ENCODE data around the gene NAA25.
"Not testable (repeated sequence)": the region's sequence is repeated elsewhere in the genome, so short reads cannot be mapped to it uniquely, and the experiment has no call there.

Gene NAA25

DNA sequence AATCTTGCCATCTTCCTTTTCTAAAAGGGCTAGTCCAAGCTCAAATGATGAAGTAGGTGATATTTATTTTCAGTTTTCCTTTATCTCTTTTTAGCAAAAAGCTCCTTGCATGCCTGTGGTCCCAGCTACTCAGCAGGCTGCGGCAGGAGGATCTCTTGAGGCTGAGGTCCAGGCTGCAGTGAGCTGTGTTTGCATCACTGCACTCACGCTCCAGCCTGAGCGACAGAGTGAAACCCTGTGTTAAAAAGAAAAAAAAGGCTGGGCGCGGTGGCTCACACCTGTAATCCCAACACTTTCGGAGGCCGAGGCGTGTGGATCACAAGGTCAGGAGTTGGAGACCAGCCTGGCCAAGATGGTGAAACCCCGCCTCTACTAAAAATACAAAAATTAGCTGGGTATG is 100.6 kb downstream of the NAA25 start:
- DNase-seq: no peak

DNA sequence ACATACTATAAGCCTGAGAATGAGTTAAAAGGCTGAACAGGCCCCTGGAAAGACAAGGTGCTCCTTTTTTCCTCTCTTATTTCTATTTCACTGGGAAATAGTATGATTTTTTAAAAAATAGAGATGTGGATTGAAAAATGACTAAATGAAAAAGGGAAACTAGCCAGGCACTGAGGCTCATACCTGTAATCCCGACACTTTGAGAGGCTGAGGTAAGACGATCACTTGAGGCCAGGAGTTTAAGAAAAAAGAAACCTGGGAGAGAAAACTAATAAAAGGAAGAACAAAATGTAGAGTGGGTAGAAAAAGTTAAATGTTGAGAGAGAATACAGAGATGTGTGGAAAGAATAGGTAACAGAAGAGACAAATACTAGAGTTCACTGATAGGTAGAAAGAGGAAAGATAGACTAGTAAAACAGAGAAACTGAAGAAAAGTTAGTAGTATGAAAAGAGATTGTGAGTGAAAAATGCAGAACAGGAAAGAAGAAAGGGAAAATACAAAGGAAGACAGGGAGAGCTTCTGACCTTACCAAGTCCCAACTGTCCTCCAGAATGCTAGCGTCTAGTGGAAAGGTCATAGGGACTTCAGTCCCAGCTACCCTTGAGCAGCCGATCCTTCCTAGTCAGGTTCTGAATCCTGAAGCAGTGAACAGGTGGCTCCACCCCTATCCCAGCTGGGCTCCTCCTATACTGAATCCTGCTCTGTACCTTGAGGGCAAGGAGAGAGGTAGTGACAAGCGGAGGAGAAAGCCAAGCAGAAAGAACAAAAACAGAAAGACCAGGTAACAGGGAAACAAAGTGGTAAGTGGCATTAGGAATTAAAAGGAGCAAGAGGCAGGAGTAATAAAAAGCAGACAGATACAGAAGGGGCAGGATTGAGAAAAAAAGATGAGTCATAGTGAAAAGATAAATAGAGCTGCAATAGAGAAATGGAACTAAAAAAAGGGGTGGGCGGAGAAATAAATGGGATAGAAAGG is 102.9 kb downstream of the NAA25 start:
- DNase-seq: peak; percentile 36

DNA sequence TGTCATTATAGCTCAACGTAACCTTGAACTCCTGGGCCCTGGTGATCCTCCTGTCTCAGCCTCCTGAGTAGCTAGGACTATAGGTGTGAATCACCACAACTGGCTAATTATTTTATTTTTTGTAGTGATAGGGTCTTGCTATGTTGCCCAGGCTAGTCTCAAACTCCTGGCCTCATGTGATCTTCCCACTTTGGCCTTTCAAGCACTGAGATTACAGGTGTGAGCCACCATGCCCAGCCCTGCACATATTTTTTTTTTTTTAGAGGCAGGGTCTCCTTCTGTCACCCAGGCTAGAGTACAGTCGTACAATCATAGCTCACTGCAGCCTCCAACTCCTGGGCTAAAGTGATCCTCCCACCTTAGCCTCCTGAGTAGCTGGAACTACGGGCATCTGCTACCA is 104.5 kb downstream of the NAA25 start:
- DNase-seq: no peak

DNA sequence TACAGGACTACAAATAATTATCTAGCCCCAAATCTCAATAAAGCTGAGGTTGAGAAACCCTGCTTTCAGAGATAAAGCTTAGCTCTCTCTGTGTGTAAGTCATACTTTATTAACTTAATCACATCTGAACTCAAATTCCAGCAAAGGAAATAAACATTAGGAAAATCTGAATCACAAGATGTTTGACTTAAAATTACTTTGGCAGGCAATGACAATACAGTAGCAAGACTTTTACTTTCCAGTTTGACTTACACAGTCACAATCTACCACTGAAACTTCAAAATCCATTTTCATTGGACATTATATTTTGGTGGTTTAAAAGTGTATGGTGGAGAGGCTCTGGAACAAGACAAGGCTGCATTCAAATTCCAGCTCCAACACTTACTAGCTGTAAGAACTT is 107.0 kb downstream of the NAA25 start:
- DNase-seq: no peak

DNA sequence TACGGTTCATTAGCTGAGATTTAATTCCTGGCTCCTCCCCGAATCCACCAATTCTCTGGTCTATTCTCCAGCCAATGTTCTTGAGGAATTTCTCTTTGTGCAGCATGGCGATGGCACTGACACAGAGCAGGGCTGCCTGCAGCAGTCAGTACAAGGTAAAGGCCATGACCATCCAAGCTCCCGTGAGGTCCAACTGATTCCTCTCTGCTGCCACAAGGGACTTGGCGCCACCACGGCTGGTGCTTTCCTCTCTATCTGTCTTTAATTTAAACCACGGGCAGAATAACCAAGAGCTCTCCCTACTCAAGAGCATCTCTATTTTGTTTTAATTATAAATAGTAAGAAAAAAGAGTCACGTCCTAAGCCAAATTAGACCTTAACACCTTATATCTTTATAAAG is 107.8 kb downstream of the NAA25 start:
- DNase-seq: no peak

DNA sequence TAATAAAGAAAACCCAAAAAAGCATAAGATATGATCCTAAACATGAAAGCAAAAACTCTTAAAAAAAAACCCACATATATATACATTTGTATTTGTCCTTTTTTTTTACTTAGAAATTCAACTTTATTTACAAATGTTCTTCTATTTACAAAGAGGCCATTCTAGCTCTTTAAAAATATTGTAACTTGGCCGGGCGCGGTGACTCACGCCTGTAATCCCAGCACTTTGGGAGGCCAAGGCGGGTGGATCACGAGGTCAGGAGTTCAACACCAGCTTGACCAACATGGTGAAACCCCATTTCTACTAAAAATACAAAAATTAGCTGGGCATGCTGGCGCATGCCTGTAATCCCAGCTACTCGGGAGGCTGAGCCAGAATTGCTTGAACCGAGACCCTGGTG is 109.5 kb downstream of the NAA25 start:
- DNase-seq: not testable (repeated sequence)

DNA sequence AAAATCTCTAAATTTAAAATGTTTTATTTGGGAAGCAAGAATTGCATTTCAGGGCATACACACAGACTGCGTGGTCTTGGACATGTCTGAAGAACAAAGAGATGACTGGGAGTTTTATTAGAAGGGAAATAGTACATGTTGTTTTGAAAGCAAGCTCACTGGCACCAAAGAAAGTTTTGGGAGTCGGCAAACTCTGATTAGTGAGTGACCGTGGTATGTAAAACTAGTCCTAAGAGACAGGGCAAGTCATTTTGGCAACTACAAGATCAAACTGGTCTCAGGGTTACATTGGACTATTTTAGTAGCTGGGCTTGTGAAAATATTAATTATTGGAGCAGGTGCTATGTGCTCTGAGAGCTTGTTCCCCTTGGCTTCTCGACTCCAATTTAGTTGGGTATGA is 110.6 kb downstream of the NAA25 start:
- DNase-seq: no peak

DNA sequence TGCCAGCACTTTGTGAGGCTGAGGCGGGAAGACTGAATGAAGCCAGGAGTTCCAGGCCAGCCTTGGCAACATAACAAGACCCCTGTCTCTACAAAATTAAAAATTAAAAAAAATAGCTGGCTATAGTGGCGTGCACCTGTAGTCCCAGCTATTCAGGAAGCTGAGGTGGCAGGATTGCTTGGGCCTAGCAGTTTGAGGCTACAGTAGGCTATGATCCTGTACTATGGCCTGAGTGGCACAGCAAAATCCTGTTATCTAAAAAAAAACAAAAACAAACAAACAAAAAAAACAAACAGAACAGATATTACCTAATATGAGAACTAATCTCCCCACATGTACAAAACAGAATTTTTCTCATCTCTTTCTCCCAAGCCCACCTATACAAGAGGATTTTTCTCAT is 111.3 kb downstream of the NAA25 start:
- DNase-seq: no peak

DNA sequence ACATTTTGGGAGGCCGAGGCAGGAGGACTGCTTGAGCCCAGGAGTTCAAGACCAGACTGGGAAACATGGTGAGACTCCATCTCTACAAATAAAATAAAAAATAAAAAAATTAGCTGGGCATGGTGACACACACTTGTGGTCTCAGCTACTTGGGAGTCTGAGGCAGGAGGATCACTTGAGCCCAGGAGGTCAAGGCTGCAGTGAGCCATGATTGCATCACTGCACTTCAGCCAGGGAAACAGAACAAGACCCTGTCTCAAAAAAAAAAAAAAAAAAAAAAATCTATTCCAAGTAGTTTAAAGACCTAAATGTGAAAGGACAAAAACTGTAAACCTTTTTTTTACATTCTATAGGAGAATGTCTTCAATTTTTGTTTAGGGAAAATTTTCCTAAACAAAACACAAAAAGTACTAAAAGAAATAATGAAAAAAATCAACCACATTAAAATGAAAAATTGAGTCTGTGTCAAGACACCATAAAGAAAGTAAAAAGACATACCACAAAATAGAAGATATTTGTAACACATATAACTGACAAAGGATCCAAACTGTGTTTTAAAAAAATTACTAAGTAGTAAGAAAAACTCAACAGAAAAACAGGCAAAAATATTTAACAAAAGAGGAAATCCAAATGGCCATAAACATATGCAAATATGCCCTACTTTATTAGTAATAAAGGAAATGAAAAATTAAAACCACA is 112.7 kb downstream of the NAA25 start:
- no peak for DNase-seq

DNA sequence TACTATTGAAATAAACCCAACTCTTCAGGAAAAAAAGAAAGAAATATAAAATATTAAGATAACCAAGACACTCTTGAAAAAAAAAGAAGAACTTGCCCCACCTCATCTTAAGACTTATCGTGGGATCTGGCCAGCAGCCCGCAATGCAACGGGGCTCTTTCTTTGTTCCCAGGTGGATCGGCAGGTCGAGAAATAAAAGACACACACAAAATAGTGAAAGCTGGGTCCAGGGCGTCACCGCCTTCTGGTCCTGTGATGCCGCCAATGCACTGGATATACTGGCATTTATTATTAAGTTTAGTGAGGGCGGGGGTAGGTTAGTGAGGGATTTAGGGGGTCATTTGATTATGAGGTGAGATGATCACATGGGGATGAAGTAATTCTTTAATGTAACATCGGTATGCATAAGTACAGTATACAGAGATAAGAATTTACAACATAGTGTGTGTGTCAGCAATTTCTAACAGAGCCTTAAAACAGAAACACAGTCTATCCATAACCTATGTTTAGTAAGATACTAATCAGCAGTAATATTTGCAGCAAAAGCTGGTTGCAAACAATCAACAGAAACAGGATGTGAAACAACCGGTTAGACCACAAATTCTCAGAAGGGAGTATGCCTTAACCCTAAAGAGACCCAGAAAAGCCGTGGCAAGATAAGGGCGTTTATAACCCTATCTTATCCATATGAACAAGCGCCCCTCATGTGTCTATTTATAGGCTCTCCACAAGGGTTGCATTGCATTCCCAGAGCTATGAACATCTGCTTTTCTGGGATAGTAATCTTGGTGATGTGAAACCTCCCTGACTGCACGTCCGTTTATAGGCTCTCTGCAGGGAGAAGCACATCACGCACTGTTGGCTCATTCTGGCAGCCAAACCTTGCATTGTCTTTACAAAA is 114.1 kb downstream of the NAA25 start:
- not testable (repeated sequence) for DNase-seq

DNA sequence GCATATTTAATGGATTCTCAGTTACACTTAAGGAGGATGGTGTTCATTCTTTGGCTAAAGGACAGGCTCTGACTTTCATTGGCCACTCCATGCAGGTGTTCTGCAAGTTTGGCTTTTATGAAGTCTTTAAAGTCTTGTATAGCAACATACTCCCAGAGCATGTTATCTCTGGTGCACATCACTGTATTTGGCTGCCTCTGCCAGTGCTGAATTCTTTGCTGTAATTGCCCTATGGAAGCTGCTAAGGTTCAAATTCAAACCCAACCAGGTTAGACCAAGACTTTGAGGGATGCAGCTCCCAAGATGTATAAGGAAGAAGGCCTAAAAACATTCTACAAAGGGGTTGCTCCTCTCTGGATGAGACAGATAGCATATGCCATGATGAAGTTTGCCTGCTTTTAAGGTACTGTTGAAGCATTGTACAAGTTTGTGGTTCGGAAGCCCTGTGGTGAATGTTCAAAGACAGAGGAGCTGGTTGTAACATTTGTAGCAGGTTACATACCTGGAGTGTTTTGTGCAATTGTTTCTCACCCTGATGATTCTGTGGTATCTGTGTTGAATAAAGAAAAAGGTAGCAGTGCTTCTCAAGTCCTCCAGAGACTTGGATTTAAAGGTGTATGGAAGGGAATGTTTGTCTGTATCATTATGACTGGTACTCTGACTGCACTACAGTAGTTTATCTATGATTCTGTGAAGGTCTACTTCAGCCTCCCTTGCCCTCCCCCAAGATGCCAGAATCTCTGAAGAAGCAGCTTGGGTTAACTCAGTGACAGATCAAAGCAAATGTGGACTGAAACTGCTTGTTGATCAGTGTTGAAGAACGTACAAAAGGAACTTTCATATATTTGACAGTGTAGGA is 115.1 kb downstream of the NAA25 start:
- DNase-seq: no peak

DNA sequence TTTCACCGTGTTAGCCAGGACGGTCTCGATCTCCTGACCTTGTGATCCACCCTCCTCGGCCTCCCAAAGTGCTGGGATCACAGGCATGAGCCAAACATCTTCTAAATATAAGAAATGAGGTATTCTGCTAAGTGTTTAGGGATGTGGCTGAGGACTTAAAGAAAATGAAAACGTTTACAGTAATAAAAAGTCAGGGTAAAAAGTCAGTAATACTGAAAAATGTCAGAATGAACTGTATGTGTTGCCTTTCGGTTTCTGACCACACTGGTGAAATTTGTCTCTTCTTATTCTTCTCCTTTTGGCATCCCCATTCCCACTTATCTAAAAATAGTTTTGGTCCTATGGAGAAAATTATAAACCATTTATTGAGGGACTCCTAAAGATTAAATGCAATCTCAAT is 116.1 kb downstream of the NAA25 start:
- DNase-seq: no peak

DNA sequence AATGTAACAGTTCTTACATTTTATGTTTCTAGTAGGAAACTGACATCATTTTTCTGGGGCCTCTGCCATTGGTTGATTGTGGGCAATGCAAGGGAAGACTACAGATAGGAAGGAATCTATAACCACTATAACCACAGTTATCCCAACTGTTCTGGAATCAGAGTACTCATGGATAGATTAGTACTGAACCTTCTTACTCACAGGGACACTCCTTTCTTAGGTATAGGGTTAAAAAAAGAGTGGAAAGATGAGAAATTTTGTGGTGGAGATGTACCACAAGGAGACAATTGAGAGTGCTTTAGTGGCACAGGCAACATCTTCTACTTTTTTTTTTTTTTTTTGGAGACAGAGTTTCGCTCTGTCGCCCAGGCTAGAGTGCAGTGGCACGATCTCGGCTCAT is 116.6 kb downstream of the NAA25 start:
- DNase-seq: no peak

DNA sequence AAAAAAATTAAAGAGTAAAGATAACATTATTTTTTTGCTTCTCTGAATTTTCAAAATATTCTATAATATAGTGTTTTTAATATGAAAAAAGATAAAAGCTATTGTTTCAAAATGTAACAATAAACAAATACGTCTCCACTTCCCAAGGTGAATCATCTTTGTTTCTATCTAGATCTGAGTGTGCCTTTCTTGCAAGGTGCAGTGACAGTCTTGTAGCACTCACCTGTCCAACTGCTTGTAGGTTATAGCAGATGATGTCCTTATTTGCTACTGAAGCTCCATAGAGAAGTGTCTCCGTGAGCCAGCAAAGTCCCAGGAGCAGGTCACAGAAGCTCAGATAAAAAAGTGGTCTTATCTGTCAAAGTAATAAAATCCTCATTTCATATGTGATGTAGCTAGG is 117.0 kb downstream of the NAA25 start:
- no peak for DNase-seq

DNA sequence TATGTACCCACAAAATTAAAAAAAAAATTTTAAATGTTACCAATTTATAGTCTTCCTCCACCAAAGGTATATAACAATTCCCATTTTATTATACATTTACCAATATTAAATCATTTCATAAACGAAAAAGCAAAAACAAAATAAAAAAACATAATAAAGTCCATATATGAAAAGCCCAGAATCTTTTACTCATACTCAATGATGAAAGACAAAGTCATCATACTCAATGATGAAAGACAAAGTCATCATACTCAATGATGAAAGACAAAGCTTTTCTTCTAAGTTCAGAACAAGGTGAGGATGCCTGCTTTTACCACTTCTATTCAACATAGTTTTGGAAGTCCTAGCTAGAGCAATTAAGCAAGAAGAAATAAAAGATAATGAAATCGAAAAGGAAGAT is 123.8 kb downstream of the NAA25 start:
- DNase-seq: no peak

DNA sequence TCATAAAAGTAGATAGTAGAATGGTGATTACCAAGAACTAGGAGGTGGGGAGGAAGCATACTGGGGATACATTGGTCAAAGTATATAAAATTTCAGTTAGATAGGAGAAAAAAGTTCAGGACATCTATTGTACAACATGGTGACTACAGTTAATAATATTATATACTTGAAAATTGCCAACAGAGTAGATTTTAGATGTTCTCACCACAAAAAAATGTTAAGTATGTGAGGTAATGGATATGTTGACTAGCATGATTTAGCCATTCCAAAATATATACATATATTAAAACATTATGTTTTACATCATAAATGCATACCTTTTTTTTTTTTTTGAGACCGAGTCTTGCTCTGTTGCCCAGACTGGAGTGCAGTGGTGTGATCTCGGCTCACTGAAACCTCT is 126.6 kb downstream of the NAA25 start:
- DNase-seq: no peak

DNA sequence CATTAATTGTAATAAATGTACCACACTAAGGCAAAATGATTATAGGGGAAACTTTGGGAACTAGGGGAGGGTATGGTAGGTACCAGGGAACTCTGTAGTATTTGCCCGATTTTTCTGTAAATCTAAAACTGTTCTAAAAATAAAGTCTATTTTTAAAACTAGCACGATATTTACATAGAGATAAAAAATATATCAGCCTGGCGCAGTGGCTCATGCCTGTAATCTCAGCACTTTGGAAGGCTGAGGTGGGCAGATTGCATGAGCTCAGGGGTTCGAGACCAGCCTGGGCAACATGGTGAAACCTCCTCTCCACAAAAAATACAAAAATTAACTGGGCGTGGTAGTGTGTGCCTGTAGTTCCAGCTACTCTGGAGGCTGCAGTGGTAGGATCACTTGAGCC is 128.0 kb downstream of the NAA25 start:
- DNase-seq: no peak

DNA sequence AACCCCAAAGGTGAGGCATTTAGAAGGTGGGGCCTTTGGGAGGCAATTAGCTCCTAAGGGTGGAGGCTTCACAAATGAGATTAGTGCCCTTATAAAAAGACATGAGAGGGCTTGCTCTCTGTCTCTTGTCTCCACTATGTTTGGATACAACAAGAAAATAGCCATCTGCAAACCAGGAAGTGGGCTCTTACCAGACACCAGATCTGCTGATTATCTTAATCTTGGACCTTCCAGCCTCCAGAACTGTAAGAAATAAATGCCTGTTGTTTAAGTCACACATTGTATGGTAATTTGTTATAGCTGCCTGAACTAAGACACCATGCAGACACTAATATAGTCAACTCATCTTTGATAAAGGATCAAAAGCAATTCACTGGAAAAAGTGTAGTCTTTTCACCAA is 130.0 kb downstream of the NAA25 start:
- DNase-seq: no peak

DNA sequence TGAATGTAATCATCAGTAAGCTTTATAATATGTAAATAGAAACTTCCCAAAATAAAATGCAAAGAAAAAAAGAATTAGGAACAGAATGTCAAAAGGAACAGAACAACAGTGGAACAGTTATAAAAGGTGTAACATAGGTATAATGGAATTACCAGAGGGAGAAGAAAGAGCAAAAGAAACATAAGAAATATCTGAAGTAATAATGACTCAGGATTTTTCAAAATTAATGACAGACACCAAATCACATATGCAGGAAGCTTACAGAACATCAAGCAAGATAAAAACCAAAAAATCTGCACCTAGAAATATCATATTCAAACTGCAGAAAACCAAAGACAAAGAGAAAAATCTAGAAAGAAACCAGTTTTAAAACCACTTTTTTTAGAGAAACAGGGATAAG is 131.7 kb downstream of the NAA25 start:
- no peak for DNase-seq

All from NCI-H510A treated with DMSO at 0.1 percent for 48 hours (cell line).